22Rv1 (cell line): ENCODE data around the gene IQCE.

Experiments used
- H3K27ac ChIP-seq: fragments of 450-650 bp; 2 replicates; pipeline ENCODE4 v1.5.1; 2017
- ZFX ChIP-seq: fragments of 450-650 bp; IDR thresholded peaks from 2 replicates; pipeline ENCODE4 v1.6.1; 2017; ENCODE audit warnings: antibody characterized with exemption, borderline replicate concordance
- TF ChIP-seq, protein P1 (sequence below): fragments of 450-650 bp; IDR thresholded peaks from 2 replicates; pipeline ENCODE4 v1.5.1; 2017; ENCODE audit warnings: mild to moderate bottlenecking

Gene IQCE

DNA sequence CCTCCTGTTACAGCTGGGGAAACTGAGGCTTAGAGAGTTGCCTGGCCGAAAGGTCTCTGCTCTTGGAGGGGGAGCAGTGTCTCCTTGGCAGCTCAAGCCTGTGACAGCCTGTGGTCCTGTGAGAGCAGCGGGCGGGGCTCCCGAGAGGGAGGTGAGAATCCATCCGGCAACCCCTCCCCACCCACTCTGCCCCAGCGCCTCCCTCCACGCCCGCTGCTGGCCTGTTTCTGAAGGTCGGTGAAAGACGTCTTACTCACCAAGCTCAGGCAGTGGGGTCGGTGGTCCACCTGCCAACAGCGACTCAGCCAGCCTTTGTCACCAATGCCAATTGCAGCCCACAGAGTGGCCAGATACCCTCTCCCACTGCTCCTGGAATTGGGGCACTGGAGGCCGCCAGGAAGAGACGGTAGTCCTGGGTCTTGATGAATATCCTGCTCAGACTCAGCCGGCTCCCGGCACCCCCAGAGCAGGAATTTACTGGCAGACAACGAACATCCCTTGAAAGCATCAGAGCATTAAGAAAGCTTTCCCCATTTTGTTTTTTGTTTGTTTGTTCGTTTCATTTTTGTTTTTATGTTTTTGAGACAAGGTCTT is 65.6 kb downstream of the IQCE start:
- no peak overlapping the region for H3K27ac ChIP-seq
- TF ChIP-seq ZFX: no peak
- TF ChIP-seq, protein P1, sequence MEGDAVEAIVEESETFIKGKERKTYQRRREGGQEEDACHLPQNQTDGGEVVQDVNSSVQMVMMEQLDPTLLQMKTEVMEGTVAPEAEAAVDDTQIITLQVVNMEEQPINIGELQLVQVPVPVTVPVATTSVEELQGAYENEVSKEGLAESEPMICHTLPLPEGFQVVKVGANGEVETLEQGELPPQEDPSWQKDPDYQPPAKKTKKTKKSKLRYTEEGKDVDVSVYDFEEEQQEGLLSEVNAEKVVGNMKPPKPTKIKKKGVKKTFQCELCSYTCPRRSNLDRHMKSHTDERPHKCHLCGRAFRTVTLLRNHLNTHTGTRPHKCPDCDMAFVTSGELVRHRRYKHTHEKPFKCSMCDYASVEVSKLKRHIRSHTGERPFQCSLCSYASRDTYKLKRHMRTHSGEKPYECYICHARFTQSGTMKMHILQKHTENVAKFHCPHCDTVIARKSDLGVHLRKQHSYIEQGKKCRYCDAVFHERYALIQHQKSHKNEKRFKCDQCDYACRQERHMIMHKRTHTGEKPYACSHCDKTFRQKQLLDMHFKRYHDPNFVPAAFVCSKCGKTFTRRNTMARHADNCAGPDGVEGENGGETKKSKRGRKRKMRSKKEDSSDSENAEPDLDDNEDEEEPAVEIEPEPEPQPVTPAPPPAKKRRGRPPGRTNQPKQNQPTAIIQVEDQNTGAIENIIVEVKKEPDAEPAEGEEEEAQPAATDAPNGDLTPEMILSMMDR: no peak

DNA sequence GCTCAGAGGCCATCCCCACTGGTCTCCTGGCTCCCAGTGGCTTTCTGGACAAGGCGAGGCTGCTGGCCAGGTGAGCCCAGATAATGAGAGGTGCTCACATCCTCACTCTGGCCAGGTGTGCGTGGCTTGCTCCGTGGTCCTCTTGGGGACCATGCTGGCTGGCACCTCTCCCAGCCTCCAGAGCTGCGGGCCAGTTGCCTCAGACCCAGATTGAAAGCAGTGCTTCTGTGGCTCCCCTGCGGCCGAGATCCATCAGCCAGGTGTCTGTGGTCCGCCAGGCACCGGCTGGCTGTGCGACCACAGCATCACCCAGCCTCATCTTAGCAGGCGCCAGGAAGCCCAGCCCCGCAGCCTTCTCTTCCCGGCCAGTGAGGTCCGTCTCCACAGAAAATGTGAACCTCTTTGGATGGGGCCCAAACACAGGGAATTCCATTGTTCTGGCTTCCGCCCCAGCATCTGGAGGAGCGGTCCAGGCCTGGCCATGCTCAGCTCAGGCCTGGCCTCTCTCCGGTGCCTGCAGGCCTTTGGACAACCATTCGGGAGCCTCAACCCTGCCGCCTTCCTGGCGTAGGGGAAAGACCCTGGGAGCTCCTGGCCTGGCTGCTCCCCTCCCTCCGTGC is 67.8 kb downstream of the IQCE start:
- TF ChIP-seq, protein P1: no peak
- TF ChIP-seq ZFX: no peak
- H3K27ac ChIP-seq: no peak overlapping the region

DNA sequence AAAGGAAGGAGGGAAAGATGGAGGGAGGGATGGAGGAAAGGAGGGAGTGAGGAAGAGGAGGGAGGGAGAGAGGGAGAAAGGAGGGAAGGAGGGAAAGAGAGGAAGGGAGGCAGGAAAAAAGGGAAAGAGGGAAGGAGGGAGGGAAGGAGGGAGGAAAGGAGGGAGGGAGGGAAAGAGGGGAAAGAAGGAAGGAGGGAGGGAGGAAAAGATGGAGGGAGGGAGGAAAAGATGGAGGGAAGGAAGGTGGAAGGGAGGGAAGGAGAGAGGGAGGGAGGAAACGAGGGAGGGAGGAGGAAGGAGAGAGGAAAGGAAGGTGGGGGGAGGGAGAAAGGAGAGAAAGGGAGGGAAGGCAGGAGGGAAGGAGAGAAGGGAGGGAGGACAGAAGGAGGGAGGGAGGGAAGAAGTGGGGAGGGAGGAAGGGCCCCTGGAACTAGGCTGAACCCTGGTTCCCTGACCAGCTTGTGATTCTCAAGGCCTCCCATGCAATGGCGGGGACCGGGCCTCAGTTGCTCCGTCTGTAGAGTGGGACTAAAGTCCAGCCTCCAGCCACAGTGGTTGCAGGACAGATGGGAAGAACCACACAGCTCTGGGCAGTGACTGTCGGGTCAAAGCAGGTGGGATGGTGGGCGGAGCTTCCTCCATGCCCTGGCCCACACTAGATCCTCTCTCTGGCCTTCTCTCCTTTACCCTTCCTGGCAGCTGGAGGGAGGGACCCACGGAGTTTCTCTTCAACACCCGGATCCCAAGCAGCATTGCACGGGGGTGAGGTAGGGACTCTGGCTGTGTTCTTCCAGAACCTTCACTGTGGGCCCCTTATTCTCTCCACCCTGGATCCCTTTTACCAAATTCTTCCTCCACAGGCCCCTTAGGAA is 68.7 kb downstream of the IQCE start:
- no peak for TF ChIP-seq ZFX
- TF ChIP-seq, protein P1: no peak
- no peak overlapping the region for H3K27ac ChIP-seq

DNA sequence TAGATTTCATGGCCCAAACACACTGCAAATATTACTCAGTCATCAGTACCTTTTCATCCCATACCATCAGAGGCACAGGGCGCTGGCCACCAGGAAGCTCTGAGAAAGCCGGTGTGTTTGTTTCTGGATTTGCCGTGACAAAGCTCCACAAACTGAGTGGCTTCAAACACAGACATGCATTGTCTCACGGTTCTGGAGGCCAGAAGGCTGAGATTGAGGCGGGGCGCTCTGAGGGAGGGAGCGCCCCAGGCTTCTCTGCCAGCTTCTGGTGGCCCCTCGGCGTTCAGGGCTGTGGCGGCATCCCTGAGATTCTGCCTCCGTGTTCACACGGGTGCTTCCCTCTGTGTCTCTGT is 69.3 kb downstream of the IQCE start:
- no peak overlapping the region for H3K27ac ChIP-seq
- TF ChIP-seq, protein P1: no peak
- TF ChIP-seq ZFX: no peak

DNA sequence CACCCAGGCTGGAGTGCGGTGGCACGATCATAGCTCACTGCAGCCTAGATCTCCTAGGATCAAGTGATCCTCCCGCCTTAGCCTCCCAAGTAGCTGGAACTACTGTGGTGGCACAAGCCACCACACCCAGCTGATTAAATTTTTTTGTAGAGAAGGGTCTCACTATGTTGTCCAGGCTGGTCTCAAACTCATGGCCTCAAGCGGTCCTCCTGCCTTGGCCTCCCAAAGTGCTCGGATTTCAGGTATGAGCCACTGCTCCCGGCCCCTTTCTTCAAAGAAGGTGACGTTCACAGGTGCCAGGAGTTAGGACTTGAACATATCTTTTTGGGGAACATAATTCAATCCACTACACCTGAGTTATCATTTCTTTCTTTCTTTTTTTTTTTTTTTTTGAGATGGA is 70.1 kb downstream of the IQCE start:
- TF ChIP-seq, protein P1: no peak
- TF ChIP-seq ZFX: no peak
- no peak overlapping the region for H3K27ac ChIP-seq

DNA sequence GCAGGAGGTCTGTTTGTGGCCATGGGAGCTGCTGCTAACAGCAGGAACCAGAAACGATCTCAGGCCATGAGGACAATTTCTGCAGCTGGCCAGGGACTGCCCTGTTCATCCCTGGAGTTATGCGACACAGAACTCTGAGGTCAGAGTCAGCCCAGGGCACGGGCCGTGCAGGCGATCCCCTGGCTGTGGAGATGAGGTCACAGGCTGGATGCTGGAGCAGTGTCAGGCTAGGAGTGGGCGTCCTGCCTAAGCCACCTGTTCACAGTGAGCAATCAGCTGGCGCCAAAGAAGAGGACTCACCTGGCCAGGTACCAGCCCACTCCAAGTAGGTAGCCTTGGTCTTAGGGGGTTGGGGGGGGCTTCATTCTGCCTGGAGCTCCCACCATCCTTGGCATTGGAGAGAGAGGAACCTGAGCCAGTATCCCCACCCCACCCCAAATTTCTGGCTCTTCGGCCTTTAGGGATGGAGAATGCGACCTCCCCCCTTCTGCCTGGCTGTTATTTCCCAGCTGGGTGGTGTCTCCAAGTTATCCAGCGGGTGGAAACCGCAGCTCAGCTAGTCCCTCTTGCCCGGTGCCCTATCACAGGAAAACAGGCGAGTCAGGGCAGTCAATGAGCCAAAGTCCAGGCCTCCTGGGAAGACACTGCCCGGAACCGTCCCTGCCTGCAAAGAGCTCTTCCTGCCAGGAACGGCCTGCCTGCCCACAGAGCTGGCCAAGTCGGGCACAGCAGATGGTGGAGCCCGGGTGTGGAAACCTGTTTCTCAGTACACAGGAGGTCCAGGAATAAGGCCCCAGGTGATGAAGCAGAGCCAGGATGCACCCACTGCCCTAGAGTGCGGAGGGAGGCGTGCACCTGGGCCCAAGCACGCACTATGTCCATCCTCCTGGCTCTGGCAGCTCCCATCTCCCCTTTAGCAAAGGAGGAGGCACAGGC is 71.2 kb downstream of the IQCE start:
- no peak overlapping the region for H3K27ac ChIP-seq
- TF ChIP-seq, protein P1: no peak
- no peak for TF ChIP-seq ZFX
